ENCODE data around the gene AP3B2.
"Not testable (repeated sequence)": the region's sequence is repeated elsewhere in the genome, so short reads cannot be mapped to it uniquely, and the experiment has no call there.

DNA sequence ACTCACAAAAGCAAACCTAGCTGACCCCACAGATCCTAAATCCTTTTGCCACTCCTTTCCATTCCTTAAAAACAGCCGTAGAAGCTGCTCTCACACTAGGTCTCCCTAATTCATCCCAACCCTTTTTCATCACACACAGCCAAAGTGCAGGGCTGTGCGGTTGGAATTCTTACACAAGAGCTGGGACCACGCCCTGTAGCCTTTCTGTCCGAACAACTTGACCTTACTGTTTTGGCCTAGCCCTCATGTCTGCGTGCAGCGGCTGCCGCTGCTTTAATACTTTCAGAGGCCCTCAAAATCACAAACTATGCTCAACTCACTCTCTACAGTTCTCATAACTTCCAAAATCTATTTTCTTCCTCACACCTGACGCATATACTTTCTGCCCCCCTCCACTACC, 3.8 kb downstream of the AP3B2 start:
- not testable (repeated sequence) for TF ChIP-seq CSRNP3 (CRISPR knock-in tag; IDR thresholded peaks at IDR 0.05); ZC3H10 (CRISPR knock-in tag; IDR thresholded peaks at IDR 0.05); SNAI2 (CRISPR knock-in tag; IDR thresholded peaks at IDR 0.05); ZFP30 (CRISPR knock-in tag; IDR thresholded peaks at IDR 0.05); BACH2 (CRISPR knock-in tag; IDR thresholded peaks at IDR 0.05; ENCODE audit: borderline replicate concordance); TCF4 (CRISPR knock-in tag; IDR thresholded peaks at IDR 0.05; ENCODE audit: borderline replicate concordance); GLIS3 (CRISPR knock-in tag; IDR thresholded peaks at IDR 0.05); CREB5 (CRISPR knock-in tag; IDR thresholded peaks at IDR 0.05; ENCODE audit: low read depth); ZNF8 (CRISPR knock-in tag; IDR thresholded peaks at IDR 0.05); ESRRG (CRISPR knock-in tag; IDR thresholded peaks at IDR 0.05); ARNTL (CRISPR knock-in tag; IDR thresholded peaks at IDR 0.05; ENCODE audit: borderline replicate concordance, low read depth); PPARA (CRISPR knock-in tag; IDR thresholded peaks at IDR 0.05; ENCODE audit: borderline replicate concordance); OSR1 (CRISPR knock-in tag; IDR thresholded peaks at IDR 0.05)
- TF ChIP-seq, protein P1, sequence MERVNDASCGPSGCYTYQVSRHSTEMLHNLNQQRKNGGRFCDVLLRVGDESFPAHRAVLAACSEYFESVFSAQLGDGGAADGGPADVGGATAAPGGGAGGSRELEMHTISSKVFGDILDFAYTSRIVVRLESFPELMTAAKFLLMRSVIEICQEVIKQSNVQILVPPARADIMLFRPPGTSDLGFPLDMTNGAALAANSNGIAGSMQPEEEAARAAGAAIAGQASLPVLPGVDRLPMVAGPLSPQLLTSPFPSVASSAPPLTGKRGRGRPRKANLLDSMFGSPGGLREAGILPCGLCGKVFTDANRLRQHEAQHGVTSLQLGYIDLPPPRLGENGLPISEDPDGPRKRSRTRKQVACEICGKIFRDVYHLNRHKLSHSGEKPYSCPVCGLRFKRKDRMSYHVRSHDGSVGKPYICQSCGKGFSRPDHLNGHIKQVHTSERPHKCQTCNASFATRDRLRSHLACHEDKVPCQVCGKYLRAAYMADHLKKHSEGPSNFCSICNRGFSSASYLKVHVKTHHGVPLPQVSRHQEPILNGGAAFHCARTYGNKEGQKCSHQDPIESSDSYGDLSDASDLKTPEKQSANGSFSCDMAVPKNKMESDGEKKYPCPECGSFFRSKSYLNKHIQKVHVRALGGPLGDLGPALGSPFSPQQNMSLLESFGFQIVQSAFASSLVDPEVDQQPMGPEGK (CRISPR knock-in tag; IDR thresholded peaks at IDR 0.05; ENCODE audit: borderline replicate concordance), result not testable (repeated sequence)

All from SK-N-SH treated with all-trans-retinoic acid at 6 μM for 48 hours (cell line).